Measurements from ENCODE around the gene COL5A1. TPM values are rescaled to one million over a fixed set of nuclear protein-coding genes. Genes with fewer than 3 reads are reported as not detected.

Gene COL5A1
- 12.3 and 13.1 TPM in 2 replicates for total RNA-seq (2014; rRNA removed; shearing (Covaris generic))
- polyA plus RNA-seq (2016; fragmentation: Nextera tagmentation; extraction: Ambion mirVana) = 2.5 and 3.3 TPM in 2 replicates
- long read RNA-seq, partial matches to known transcripts = 0 of 3 reads
- long read RNA-seq, other reads (novel, unspliced or antisense) = 3 of 3 reads

DNA sequence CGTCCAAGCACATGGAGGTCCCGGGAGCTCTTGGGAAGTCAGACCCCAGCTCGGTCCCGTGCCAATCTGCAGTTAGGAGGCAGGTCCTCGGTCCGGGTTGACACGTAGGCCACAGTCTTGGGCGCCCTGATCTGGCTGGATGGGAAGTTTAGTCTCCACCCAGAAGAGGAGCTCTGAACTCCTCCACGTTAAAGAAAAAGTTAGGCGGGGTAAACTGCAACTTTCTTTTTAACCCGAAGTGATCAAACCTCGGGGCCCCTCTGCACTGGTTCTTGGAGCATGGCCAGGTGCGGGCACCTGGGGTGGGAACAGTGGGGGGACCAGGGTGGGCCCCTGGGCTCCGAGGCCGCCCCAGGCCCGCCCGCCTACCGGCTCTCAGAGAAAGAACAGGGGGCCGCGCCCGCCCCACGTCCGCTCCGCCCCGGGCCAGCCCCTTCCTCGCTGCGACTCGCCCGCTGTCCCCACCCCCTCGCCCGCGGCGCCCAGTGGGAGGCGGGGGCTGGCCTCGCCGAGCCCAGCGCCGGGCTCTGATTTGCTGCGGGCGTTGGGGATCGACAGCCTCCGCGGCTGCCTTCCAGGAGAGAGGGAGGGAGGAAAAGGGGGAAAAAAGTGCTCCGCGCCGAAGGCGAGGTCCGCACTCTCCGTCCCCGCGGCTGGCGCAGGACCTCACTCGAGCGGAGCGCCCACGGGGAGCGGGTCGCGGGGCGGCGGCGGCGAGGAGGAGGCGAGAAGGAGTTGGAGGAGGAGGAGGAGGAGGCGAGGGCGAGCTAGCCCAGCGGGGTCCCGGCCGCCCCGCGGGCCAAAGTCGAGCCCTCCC lies at the start of gene COL5A1:
Gene COL5A1, plus strand, starts transcription at position 631 of the 817 bp plus-strand sequence. CDS start 385 bp downstream, outside the sequence.
- H3F3A ChIP-seq (replicated peaks; ENCODE audit: low read depth) = 0 out of 2 replicates have a peak, but pooled peaks cover 9% of the 10 kb centered on the region
- H4K20me1 ChIP-seq (replicated peaks; ENCODE audit: insufficient read depth) = no peaks in the 10 kb centered on the region
- no peaks in the 10 kb centered on the region for H3K79me2 ChIP-seq (replicated peaks; ENCODE audit: insufficient read depth)
- ATAC-seq (peak; percentile 79), DNase-seq (ENCODE audit: low spot score) (peak; percentile 93)
- peaks cover 15% of the 10 kb centered on the region; the same call in 1 of the 2 replicates for H3K4me1 ChIP-seq (ENCODE audit: insufficient read depth)
- peak within 1 kb of the TSS; percentile 80 for H3K4me3 ChIP-seq
- Mint-ChIP-seq H3K9me3 (no peaks in the 10 kb centered on the region), H3K27me3 (ENCODE audit: insufficient read depth, low read depth, poor library complexity) (peaks cover 20% of the 10 kb centered on the region), H3K4me1 (peaks cover 34% of the 10 kb centered on the region), H3K27ac (no peak within 1 kb of the TSS), H3K4me3 (peak within 1 kb of the TSS; percentile 78), H3K36me3 (ENCODE audit: low read depth) (no peaks in the 10 kb centered on the region)
- TF ChIP-seq, protein P1, sequence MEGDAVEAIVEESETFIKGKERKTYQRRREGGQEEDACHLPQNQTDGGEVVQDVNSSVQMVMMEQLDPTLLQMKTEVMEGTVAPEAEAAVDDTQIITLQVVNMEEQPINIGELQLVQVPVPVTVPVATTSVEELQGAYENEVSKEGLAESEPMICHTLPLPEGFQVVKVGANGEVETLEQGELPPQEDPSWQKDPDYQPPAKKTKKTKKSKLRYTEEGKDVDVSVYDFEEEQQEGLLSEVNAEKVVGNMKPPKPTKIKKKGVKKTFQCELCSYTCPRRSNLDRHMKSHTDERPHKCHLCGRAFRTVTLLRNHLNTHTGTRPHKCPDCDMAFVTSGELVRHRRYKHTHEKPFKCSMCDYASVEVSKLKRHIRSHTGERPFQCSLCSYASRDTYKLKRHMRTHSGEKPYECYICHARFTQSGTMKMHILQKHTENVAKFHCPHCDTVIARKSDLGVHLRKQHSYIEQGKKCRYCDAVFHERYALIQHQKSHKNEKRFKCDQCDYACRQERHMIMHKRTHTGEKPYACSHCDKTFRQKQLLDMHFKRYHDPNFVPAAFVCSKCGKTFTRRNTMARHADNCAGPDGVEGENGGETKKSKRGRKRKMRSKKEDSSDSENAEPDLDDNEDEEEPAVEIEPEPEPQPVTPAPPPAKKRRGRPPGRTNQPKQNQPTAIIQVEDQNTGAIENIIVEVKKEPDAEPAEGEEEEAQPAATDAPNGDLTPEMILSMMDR (conservative IDR thresholded peaks at IDR 0.05; ENCODE audit: low read depth in 2 of 2) = no peak
- no peak for TF ChIP-seq ZNF114 (CRISPR knock-in tag; IDR thresholded peaks at IDR 0.05)
- TF ChIP-seq, protein P2, sequence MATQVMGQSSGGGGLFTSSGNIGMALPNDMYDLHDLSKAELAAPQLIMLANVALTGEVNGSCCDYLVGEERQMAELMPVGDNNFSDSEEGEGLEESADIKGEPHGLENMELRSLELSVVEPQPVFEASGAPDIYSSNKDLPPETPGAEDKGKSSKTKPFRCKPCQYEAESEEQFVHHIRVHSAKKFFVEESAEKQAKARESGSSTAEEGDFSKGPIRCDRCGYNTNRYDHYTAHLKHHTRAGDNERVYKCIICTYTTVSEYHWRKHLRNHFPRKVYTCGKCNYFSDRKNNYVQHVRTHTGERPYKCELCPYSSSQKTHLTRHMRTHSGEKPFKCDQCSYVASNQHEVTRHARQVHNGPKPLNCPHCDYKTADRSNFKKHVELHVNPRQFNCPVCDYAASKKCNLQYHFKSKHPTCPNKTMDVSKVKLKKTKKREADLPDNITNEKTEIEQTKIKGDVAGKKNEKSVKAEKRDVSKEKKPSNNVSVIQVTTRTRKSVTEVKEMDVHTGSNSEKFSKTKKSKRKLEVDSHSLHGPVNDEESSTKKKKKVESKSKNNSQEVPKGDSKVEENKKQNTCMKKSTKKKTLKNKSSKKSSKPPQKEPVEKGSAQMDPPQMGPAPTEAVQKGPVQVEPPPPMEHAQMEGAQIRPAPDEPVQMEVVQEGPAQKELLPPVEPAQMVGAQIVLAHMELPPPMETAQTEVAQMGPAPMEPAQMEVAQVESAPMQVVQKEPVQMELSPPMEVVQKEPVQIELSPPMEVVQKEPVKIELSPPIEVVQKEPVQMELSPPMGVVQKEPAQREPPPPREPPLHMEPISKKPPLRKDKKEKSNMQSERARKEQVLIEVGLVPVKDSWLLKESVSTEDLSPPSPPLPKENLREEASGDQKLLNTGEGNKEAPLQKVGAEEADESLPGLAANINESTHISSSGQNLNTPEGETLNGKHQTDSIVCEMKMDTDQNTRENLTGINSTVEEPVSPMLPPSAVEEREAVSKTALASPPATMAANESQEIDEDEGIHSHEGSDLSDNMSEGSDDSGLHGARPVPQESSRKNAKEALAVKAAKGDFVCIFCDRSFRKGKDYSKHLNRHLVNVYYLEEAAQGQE (IDR thresholded peaks at IDR 0.05; ENCODE audit: unreplicated experiment) = no peak
- TF ChIP-seq NANOG (IDR thresholded peaks at IDR 0.05; ENCODE audit: borderline replicate concordance) = no peak
- no peak for TF ChIP-seq EZH2phosphoT487 (IDR thresholded peaks at IDR 0.05; ENCODE audit: unreplicated experiment)
- TF ChIP-seq, protein P3, sequence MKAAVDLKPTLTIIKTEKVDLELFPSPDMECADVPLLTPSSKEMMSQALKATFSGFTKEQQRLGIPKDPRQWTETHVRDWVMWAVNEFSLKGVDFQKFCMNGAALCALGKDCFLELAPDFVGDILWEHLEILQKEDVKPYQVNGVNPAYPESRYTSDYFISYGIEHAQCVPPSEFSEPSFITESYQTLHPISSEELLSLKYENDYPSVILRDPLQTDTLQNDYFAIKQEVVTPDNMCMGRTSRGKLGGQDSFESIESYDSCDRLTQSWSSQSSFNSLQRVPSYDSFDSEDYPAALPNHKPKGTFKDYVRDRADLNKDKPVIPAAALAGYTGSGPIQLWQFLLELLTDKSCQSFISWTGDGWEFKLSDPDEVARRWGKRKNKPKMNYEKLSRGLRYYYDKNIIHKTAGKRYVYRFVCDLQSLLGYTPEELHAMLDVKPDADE (IDR thresholded peaks at IDR 0.05) = no peak
- no peak for TF ChIP-seq ZNF331 (CRISPR knock-in tag; IDR thresholded peaks at IDR 0.05; ENCODE audit: low read depth)
- TF ChIP-seq STAT1 (IDR thresholded peaks at IDR 0.05; ENCODE audit: unreplicated experiment) = no peak
- peak; percentile 60 for TF ChIP-seq POLR2AphosphoS5 (IDR thresholded peaks at IDR 0.05; ENCODE audit: low read depth)
- TF ChIP-seq CREB1 (CRISPR knock-in tag; IDR thresholded peaks at IDR 0.05; ENCODE audit: low read depth) = 0 out of 2 replicates have a peak, but pooled peaks have one; percentile 2
- TF ChIP-seq EZH2 (IDR thresholded peaks at IDR 0.05; ENCODE audit: low read depth, unreplicated experiment) = no peak
- no peak within 1 kb of the TSS for H3K27ac ChIP-seq (ENCODE audit: low read depth)
- no peaks in the 10 kb centered on the region for H3K9me2 ChIP-seq (ENCODE audit: insufficient read depth)
- no peaks in the 10 kb centered on the region for H3K36me3 ChIP-seq (ENCODE audit: insufficient read depth)
- peak within 1 kb of the TSS; percentile 95 for H3K4me2 ChIP-seq
- peaks cover 7% of the 10 kb centered on the region; the same call in 1 of the 2 replicates for H3K27me3 ChIP-seq (ENCODE audit: insufficient read depth)
- peak within 1 kb of the TSS; percentile 91; the same call in 1 of the 2 replicates for H2AFZ ChIP-seq

Measured in GM23338 (cell line).